Naive thymus-derived CD4-positive, alpha-beta T cell (primary cell): Measurements from ENCODE around the gene ZNF774. TPM values are rescaled to one million over a fixed set of nuclear protein-coding genes. Genes with fewer than 3 reads are reported as not detected.
"Not testable (repeated sequence)": the region's sequence is repeated elsewhere in the genome, so short reads cannot be mapped to it uniquely, and the experiment has no call there.

Source experiments
- ATAC-seq: fragments of 150-1000 bp; cut with Tn5 transposase; 2 replicates; pipeline ENCODE4 v1.10.0; 2021; ENCODE audit warnings: mild to moderate bottlenecking, moderate library complexity
- CTCF ChIA-PET: fragments of 350-600 bp; sonication (Branson Sonifier 250); formaldehyde crosslinking; loops from one replicate; lab custom pipeline; 2021; ENCODE audit warnings: antibody characterized with exemption; lab: Charles Lee
- POLR2A ChIA-PET: fragments of 350-600 bp; sonication (Branson Sonifier 250); formaldehyde crosslinking; loops from one replicate; lab custom pipeline; 2021; ENCODE audit warnings: antibody characterized with exemption, inconsistent platforms; lab: Charles Lee
- DNase-seq, 9 donors: peaks; one replicate each; pipeline versions ENCODE4 v3.0.0 to v3.0.0-alpha.2; 2020 to 2022; ENCODE audit warnings: mixed read lengths in 1 of 9
- H3K27ac ChIP-seq: one replicate; pipeline ENCODE4 v1.7.0; 2013; ENCODE audit warnings: mild to moderate bottlenecking, low read depth, low read length, moderate library complexity
- H3K27me3 ChIP-seq, 2 donors: one replicate each; pipeline ENCODE4 v1.7.0; 2013; ENCODE audit warnings: low read length in 2 of 2, mild to moderate bottlenecking in 2 of 2, moderate library complexity in 2 of 2; ENCODE audit not compliant: control insufficient read depth in 2 of 2, insufficient read depth in 2 of 2
- H3K36me3 ChIP-seq, 3 experiments: 1 replicate in 2 of 3; 2 replicates in 1 of 3; pipeline ENCODE4 v1.7.0; 2013; ENCODE audit warnings: low read length in 3 of 3, mild to moderate bottlenecking in 3 of 3, moderate library complexity in 1 of 3; ENCODE audit not compliant: insufficient read depth in 3 of 3, control insufficient read depth in 2 of 3
- H3K4me1 ChIP-seq, 2 donors: one replicate each; pipeline ENCODE4 v1.7.0; 2013; ENCODE audit warnings: low read length in 2 of 2, mild to moderate bottlenecking in 2 of 2, moderate library complexity in 1 of 2; ENCODE audit not compliant: control insufficient read depth in 2 of 2, insufficient read depth in 2 of 2
- H3K4me3 ChIP-seq: 2 replicates; pipeline ENCODE4 v1.7.0; 2013; ENCODE audit warnings: mild to moderate bottlenecking, low read length
- H3K9me3 ChIP-seq, 3 experiments: 1 replicate in 2 of 3; 2 replicates in 1 of 3; pipeline ENCODE4 v1.7.0; 2013; ENCODE audit warnings: low read length in 3 of 3; ENCODE audit not compliant: control insufficient read depth in 2 of 3
- H3K27ac Mint-ChIP-seq, 9 donors: one replicate each; pipeline ENCODE4 v1.8.0; 2020 to 2022; ENCODE audit warnings: mixed read lengths in 9 of 9, mild to moderate bottlenecking in 8 of 9, moderate library complexity in 5 of 9, inconsistent platforms in 2 of 9
- H3K27me3 Mint-ChIP-seq, 5 donors: one replicate each; pipeline ENCODE4 v1.8.0; 2021 to 2022; ENCODE audit warnings: mixed read lengths in 5 of 5, mild to moderate bottlenecking in 1 of 5
- H3K36me3 Mint-ChIP-seq, 5 donors: one replicate each; pipeline ENCODE4 v1.8.0; 2020 to 2022; ENCODE audit warnings: mixed read lengths in 5 of 5, mild to moderate bottlenecking in 3 of 5, inconsistent platforms in 1 of 5
- H3K4me1 Mint-ChIP-seq, 7 donors: one replicate each; pipeline ENCODE4 v1.8.0; 2020 to 2022; ENCODE audit warnings: mixed read lengths in 7 of 7, mild to moderate bottlenecking in 3 of 7, inconsistent platforms in 1 of 7
- H3K4me3 Mint-ChIP-seq, 10 donors: one replicate each; pipeline ENCODE4 v1.8.0; 2020 to 2022; ENCODE audit warnings: mild to moderate bottlenecking in 10 of 10, mixed read lengths in 10 of 10, moderate library complexity in 6 of 10, inconsistent platforms in 2 of 10
- H3K9me3 Mint-ChIP-seq, 11 donors: one replicate each; pipeline ENCODE4 v1.8.0; 2020 to 2022; ENCODE audit warnings: mixed read lengths in 11 of 11, mild to moderate bottlenecking in 4 of 11, inconsistent platforms in 1 of 11, moderate library complexity in 1 of 11
- intact Hi-C, 2 donors: fragments of 100-400 bp; cut with micrococcal nuclease; formaldehyde crosslinking; loops; one replicate each; pipeline ENCODE4 v1.15.1; 2023
- polyA plus RNA-seq, 2 donors: library from polyadenylated mRNA; unstranded; fragments of 300-500 nt; fragmentation: Illumina TruSeq; gene quantifications; one replicate each; pipeline ENCODE4 v1.2.3, GENCODE V29; 2021
- total RNA-seq, 6 experiments: library from RNA in 5 of 6; stranded (reverse) in 5 of 6; gene quantifications; 1 replicate in 5 of 6; 2 replicates in 1 of 6; pipeline ENCODE4 v1.2.3 and lab custom pipeline; 2021 to 2026

Gene ZNF774
- total and polyA plus RNA-seq, 7 experiments from 2014 or later: 0.08 to 2.0 (median 0.41) TPM

GRCh38 chr15:90409587-90409986, 57.5 kb downstream of the ZNF774 start:
- Mint-ChIP-seq H3K36me3 (peaks cover 0 to 28% (median 20%) of the 10 kb centered on the region in 5 donors), H3K4me1 (peaks cover 60 to 90% (median 87%) of the 10 kb centered on the region in 7 donors), H3K4me3 (peak overlapping the region in 1 of 10 donors; percentile 47), H3K27ac (peak overlapping the region in 3 of 9 donors; percentile 7 to 75 (median 63))
- H3K27ac ChIP-seq, H3K9me3 ChIP-seq, CTCF ChIA-PET, H3K4me3 ChIP-seq, POLR2A ChIA-PET, H3K36me3 ChIP-seq, H3K27me3 ChIP-seq, H3K27me3 Mint-ChIP-seq, H3K9me3 Mint-ChIP-seq, ATAC-seq, DNase-seq: not testable (repeated sequence)
- intact Hi-C loops: loop anchor here in 1 of 2 donors (2.0 to 10.0 kb wide), 3 partner anchors 21 to 445 kb away; partner anchors contain the start of gene IQGAP1
- peaks cover 32 to 40% of the 10 kb centered on the region in 2 donors for H3K4me1 ChIP-seq

GRCh38 chr15:90410316-90410715, 58.2 kb downstream of the ZNF774 start:
- Mint-ChIP-seq H3K36me3 (peaks cover 0 to 29% (median 20%) of the 10 kb centered on the region in 5 donors), H3K4me1 (peaks cover 65 to 89% (median 87%) of the 10 kb centered on the region in 7 donors), H3K27ac (peak overlapping the region in 2 of 9 donors; percentile 63 to 75)
- H3K27me3 Mint-ChIP-seq, H3K36me3 ChIP-seq, H3K27me3 ChIP-seq, DNase-seq, H3K9me3 Mint-ChIP-seq, POLR2A ChIA-PET, ATAC-seq, CTCF ChIA-PET, H3K4me3 Mint-ChIP-seq, H3K4me3 ChIP-seq, H3K9me3 ChIP-seq, H3K27ac ChIP-seq: not testable (repeated sequence)
- intact Hi-C loops: loop anchor here in 1 of 2 donors (5.0 kb wide), 1 partner anchor 33 kb away; no protein-coding TSS in a partner anchor
- peaks cover 34 to 41% of the 10 kb centered on the region in 2 donors for H3K4me1 ChIP-seq

GRCh38 chr15:90411176-90411575, 59.1 kb downstream of the ZNF774 start:
- Mint-ChIP-seq H3K27ac (peak overlapping the region in 4 of 9 donors; percentile 21 to 79 (median 57)), H3K4me1 (peaks cover 68 to 90% (median 85%) of the 10 kb centered on the region in 7 donors), H3K27me3 (no peaks in the 10 kb centered on the region), H3K9me3 (peaks cover 0 to 5% (median 2%) of the 10 kb centered on the region in 11 donors), H3K4me3 (peak overlapping the region in 5 of 10 donors; percentile 12 to 28 (median 18)), H3K36me3 (peaks cover 0 to 37% (median 24%) of the 10 kb centered on the region in 5 donors)
- ChIA-PET CTCF (no interaction called here), POLR2A (no interaction called here)
- Histone ChIP-seq H3K9me3 (no peaks in the 10 kb centered on the region), H3K4me3 (no peak overlapping the region), H3K4me1 (peaks cover 34 to 41% of the 10 kb centered on the region in 2 donors), H3K27me3 (no peaks in the 10 kb centered on the region), H3K27ac (no peak overlapping the region), H3K36me3 (no peaks in the 10 kb centered on the region)
- DNase-seq (no peak), ATAC-seq (no peak)
- intact Hi-C loops: loop anchor here in 1 of 2 donors (5.0 kb wide), 1 partner anchor 34 kb away; no protein-coding TSS in a partner anchor

Other genes with a start within 250 kb of the ZNF774 start
- 100 to 1,000 TPM in 1 of 5 experiments, 10 to 100 TPM in 4; 32.4 to 230 (median 33.7) TPM for gene IDH2, start 249.8 kb upstream of the ZNF774 start, total RNA-seq
- gene IDH2, start 249.8 kb upstream of the ZNF774 start, polyA plus RNA-seq: 10 to 100 TPM; 76.0 to 91.3 TPM
- 10 to 100 TPM; 15.9 to 31.0 (median 20.7) TPM for gene SEMA4B, start 151.0 kb upstream of the ZNF774 start, total RNA-seq
- 10 to 100 TPM in 1 of 2 donors, 1 to 10 TPM in 1; 5.6 to 11.0 TPM for gene SEMA4B, start 151.0 kb upstream of the ZNF774 start, polyA plus RNA-seq
- 100 to 1,000 TPM in 3 of 5 experiments, 10 to 100 TPM in 2; 76.8 to 149 (median 127) TPM for gene CIB1, start 118.3 kb upstream of the ZNF774 start, total RNA-seq
- 100 to 1,000 TPM; 224 to 229 TPM for gene CIB1, start 118.3 kb upstream of the ZNF774 start, polyA plus RNA-seq
- gene GDPGP1, start 118.1 kb upstream of the ZNF774 start, total RNA-seq: 10 to 100 TPM in 4 of 5 experiments, 1 to 10 TPM in 1; 7.3 to 16.3 (median 14.9) TPM
- 1 to 10 TPM in 1 of 2 donors, under 1 TPM in 1; 0.61 to 1.2 TPM for gene GDPGP1, start 118.1 kb upstream of the ZNF774 start, polyA plus RNA-seq
- gene TTLL13, start 102.7 kb upstream of the ZNF774 start, total RNA-seq: 1 to 10 TPM in 1 of 5 experiments, under 1 TPM in 3, not detected in 1; 0.40 to 1.8 (median 0.63) TPM
- not detected for gene TTLL13, start 102.7 kb upstream of the ZNF774 start, polyA plus RNA-seq
- 10 to 100 TPM; 34.1 to 51.5 (median 48.4) TPM for gene NGRN, start 86.6 kb upstream of the ZNF774 start, total RNA-seq
- gene NGRN, start 86.6 kb upstream of the ZNF774 start, polyA plus RNA-seq: 10 to 100 TPM; 29.7 to 48.5 TPM
- gene IQGAP1, start 36.0 kb downstream of the ZNF774 start, total RNA-seq: 100 to 1,000 TPM in 2 of 5 experiments, 10 to 100 TPM in 3; 81.8 to 263 (median 93.8) TPM
- 10 to 100 TPM; 73.9 to 79.4 TPM for gene IQGAP1, start 36.0 kb downstream of the ZNF774 start, polyA plus RNA-seq
- gene CRTC3, start 177.6 kb downstream of the ZNF774 start, total RNA-seq: 100 to 1,000 TPM; 104 to 132 (median 109) TPM
- gene CRTC3, start 177.6 kb downstream of the ZNF774 start, polyA plus RNA-seq: 10 to 100 TPM; 40.5 to 70.2 TPM